ENCODE data around the gene TRPM2.

DNA sequence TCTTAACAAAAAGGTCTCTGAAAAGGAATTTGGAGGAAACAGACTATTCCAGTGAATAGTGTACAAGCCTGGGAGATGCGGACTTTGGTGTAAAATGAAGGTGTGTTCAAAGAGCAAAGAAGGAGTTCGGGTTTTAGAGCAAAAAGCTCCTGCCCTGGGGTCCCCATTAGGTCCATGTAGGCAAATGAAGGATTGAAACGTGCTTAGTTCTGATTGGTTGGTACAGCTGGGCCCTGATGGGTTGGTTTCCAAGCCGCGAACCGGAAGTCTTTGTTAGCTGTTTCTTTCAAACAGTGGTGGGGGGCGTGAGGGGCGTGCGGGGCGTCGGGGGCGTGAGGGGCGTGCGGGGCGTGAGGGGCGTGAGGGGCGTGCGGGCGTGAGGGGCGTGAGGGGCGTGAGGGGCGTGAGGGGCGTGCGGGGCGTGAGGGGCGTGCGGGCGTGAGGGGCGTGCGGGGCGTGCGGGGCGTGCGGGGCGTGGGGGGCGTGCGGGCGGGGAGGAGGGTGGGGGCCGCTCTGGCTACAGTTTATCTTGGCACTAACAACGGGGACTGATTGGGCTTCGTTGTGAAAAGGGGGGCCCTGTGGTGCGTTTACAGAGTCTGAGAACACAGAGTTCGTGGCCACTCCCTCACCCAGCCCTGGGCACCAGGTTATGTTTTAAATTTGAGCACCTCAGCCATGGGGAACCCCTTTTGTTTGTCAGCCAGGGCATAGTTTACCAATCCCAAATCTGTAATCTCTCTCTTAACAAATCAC is 131.3 kb downstream of the TRPM2 start:
- TF ChIP-seq POLR2A (IDR thresholded peaks at IDR 0.05) = no peak
- TF ChIP-seq, protein P1, sequence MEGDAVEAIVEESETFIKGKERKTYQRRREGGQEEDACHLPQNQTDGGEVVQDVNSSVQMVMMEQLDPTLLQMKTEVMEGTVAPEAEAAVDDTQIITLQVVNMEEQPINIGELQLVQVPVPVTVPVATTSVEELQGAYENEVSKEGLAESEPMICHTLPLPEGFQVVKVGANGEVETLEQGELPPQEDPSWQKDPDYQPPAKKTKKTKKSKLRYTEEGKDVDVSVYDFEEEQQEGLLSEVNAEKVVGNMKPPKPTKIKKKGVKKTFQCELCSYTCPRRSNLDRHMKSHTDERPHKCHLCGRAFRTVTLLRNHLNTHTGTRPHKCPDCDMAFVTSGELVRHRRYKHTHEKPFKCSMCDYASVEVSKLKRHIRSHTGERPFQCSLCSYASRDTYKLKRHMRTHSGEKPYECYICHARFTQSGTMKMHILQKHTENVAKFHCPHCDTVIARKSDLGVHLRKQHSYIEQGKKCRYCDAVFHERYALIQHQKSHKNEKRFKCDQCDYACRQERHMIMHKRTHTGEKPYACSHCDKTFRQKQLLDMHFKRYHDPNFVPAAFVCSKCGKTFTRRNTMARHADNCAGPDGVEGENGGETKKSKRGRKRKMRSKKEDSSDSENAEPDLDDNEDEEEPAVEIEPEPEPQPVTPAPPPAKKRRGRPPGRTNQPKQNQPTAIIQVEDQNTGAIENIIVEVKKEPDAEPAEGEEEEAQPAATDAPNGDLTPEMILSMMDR (IDR thresholded peaks at IDR 0.05) = no peak

All from prostate gland (tissue), 2 donors.